PC-3 (cell line): ENCODE results near the gene DNTT. TPM values are rescaled to one million over a fixed set of nuclear protein-coding genes. Genes with fewer than 3 reads are reported as not detected.

Experiments used
- ATAC-seq: fragments of 200-7000 bp; cut with Tn5 transposase; 2 replicates; pipeline ENCODE4 v1.9.1; 2020; ENCODE audit warnings: mild to moderate bottlenecking, moderate library complexity
- BruUV-seq: library from RNA; stranded (reverse); fragments of 400-500 nt; replicated peaks from 2 replicates; lab custom pipeline; 2021; lab: Mats Ljungman, UMichigan
- CTCF ChIA-PET: fragments of 300-600 bp; sonication (Branson Sonifier 250); formaldehyde crosslinking; loops from one replicate; lab custom pipeline; 2022; ENCODE audit warnings: antibody characterized with exemption; lab: Charles Lee
- POLR2A ChIA-PET: fragments of 300-600 bp; sonication (Branson Sonifier 250); formaldehyde crosslinking; loops from one replicate; lab custom pipeline; 2022; ENCODE audit warnings: antibody characterized with exemption; ENCODE audit not compliant: unreplicated experiment; lab: Charles Lee
- DNase-seq: peaks from one replicate; pipeline ENCODE4 v3.0.0-alpha.2; 2015
- H2AFZ ChIP-seq: fragments of 300-600 bp; sonication (generic); 2 replicates; pipeline ENCODE4 v1.6.0; 2016; ENCODE audit warnings: antibody characterized with exemption, low read length
- H3F3A ChIP-seq: fragments of 300-600 bp; sonication (generic); one replicate; pipeline ENCODE4 v1.6.0; 2017; ENCODE audit warnings: antibody characterized with exemption, low read length, control low read depth, mild to moderate bottlenecking; ENCODE audit not compliant: unreplicated experiment
- H3K27ac ChIP-seq: fragments of 300-600 bp; sonication (generic); 2 replicates; pipeline ENCODE4 v1.5.1; 2016; ENCODE audit warnings: mild to moderate bottlenecking, low read length
- H3K27me3 ChIP-seq: fragments of 300-600 bp; sonication (generic); 2 replicates; pipeline ENCODE4 v1.6.1; 2016; ENCODE audit warnings: low read length, mixed read lengths
- H3K36me3 ChIP-seq: fragments of 300-600 bp; sonication (generic); 2 replicates; pipeline ENCODE4 v1.6.1; 2016; ENCODE audit warnings: low read depth, mixed run types, low read length, mixed read lengths
- H3K4me1 ChIP-seq: fragments of 300-600 bp; sonication (generic); 2 replicates; pipeline ENCODE4 v1.5.1; 2016; ENCODE audit warnings: low read length; ENCODE audit not compliant: insufficient read depth
- H3K4me2 ChIP-seq: fragments of 300-600 bp; sonication (generic); 2 replicates; pipeline ENCODE4 v1.6.0; 2016; ENCODE audit warnings: low read length
- H3K4me3 ChIP-seq: fragments of 300-600 bp; sonication (generic); 2 replicates; pipeline ENCODE4 v1.5.1; 2016; ENCODE audit warnings: mild to moderate bottlenecking, low read length, mixed read lengths
- H3K79me2 ChIP-seq: fragments of 300-600 bp; sonication (generic); 2 replicates; pipeline ENCODE4 v1.6.1; 2017; ENCODE audit warnings: low read length, mixed read lengths
- H3K9ac ChIP-seq: fragments of 300-600 bp; sonication (generic); 2 replicates; pipeline ENCODE4 v1.6.0; 2016; ENCODE audit warnings: mild to moderate bottlenecking, low read length
- H3K9me2 ChIP-seq: fragments of 300-600 bp; sonication (generic); replicated peaks from 2 replicates; pipeline ENCODE4 v1.6.1; 2016; ENCODE audit warnings: mixed run types, low read length, mixed read lengths
- H3K9me3 ChIP-seq: fragments of 300-600 bp; sonication (generic); 2 replicates; pipeline ENCODE4 v1.6.1; 2016; ENCODE audit warnings: low read length, mixed read lengths
- H4K20me1 ChIP-seq: fragments of 300-600 bp; sonication (generic); 2 replicates; pipeline ENCODE4 v1.6.1; 2016; ENCODE audit warnings: low read length, mixed read lengths
- CTCF ChIP-seq: fragments of 300-600 bp; sonication (generic); conservative IDR thresholded peaks from 2 replicates; pipeline ENCODE4 v1.5.1; 2017; ENCODE audit warnings: antibody characterized with exemption, low read depth, mild to moderate bottlenecking, low read length
- EZH2 ChIP-seq: fragments of 300-600 bp; sonication (generic); IDR thresholded peaks from one replicate; pipeline ENCODE4 v1.6.1; 2017; ENCODE audit warnings: antibody characterized with exemption, mild to moderate bottlenecking, low read length; ENCODE audit not compliant: unreplicated experiment
- EZH2phosphoT487 ChIP-seq: fragments of 300-600 bp; sonication (generic); IDR thresholded peaks from 2 replicates; pipeline ENCODE4 v1.6.1; 2018; ENCODE audit warnings: mild to moderate bottlenecking, antibody characterized with exemption, low read length, borderline replicate concordance
- intact Hi-C: fragments of 100-400 bp; cut with micrococcal nuclease; formaldehyde crosslinking; loops from 2 replicates; pipeline ENCODE4 v1.9.0; 2023
- total RNA-seq: library from RNA; depleted of rRNA; stranded (reverse); fragments of >200 nt; gene quantifications from 2 replicates; pipeline ENCODE4 v1.2.3, GENCODE V29; 2014

The DNTT gene
- total RNA-seq, 1 experiment from 2014 or later: not detected

DNA sequence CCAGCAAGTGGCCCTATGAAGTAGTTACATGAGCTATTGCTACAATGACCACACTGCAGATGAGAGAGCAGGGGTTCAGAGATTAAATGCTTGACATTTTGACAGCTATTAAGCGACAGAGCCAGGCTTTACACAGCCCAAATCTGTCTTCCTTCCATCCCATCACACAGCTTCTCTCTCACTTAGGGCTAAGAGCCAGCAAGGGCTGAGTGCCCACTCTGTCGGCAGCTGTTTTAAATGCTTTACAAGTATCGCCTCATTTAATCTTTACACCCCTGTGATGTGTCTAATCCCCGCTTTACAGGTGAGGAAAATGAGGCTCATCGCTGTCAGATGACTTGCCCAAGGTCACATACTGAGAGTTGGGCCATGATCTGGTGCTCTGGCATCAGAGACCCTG, 69.8 kb downstream of the DNTT start:
- ATAC-seq: no peak
- H3K36me3 ChIP-seq: no peaks in the 10 kb centered on the region
- H3K27ac ChIP-seq: no peak overlapping the region
- H3K9me3 ChIP-seq: no peaks in the 10 kb centered on the region
- no peaks in the 10 kb centered on the region for H3K9me2 ChIP-seq
- no peaks in the 10 kb centered on the region for H3F3A ChIP-seq
- H3K4me2 ChIP-seq: no peak overlapping the region
- H3K4me1 ChIP-seq: peaks cover 10% of the 10 kb centered on the region
- H3K27me3 ChIP-seq: no peaks in the 10 kb centered on the region
- H2AFZ ChIP-seq: no peak overlapping the region
- CTCF ChIA-PET: no interaction called here
- POLR2A ChIA-PET: no interaction called here
- BruUV-seq: no TSS peak
- no peak overlapping the region for H3K9ac ChIP-seq
- H4K20me1 ChIP-seq: no peaks in the 10 kb centered on the region
- intact Hi-C loops: no loop called here
- TF ChIP-seq EZH2 (no peak), CTCF (no peak), EZH2phosphoT487 (no peak)
- DNase-seq: no peak
- H3K79me2 ChIP-seq: no peaks in the 10 kb centered on the region
- H3K4me3 ChIP-seq: no peak overlapping the region

DNA sequence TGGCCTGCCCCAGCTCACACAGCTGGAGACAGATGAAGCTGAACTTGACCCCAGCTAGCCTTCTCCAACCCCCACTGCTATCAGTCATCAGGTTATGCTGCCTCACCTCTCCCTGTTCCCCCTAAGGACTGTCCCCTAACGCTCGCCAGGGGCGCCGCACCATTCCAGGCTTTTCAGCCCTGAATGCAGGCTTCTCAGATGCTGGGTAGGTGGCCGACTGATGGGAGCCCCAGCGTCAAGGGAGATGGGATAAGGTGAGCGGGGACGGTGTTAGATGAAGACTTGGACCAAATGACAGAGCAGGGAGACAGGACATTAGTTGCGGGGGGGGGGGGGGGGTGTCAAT, 70.4 kb downstream of the DNTT start:
- ATAC-seq: no peak
- no peak overlapping the region for H3K27ac ChIP-seq
- H3K4me3 ChIP-seq: no peak overlapping the region; the same call in 1 of the 2 replicates

More for the DNA sequence above, 70.4 kb downstream of the DNTT start:
- H3K27me3 ChIP-seq: no peaks in the 10 kb centered on the region
- H3K4me1 ChIP-seq: peaks cover 10% of the 10 kb centered on the region
- TF ChIP-seq EZH2 (no peak), EZH2phosphoT487 (no peak), CTCF (no peak)
- no TSS peak for BruUV-seq
- CTCF ChIA-PET: no interaction called here
- peak overlapping the region; percentile 87 for H3K4me2 ChIP-seq
- POLR2A ChIA-PET: no interaction called here
- H4K20me1 ChIP-seq: no peaks in the 10 kb centered on the region
- H3K9me2 ChIP-seq: no peaks in the 10 kb centered on the region
- DNase-seq: no peak
- H3K9ac ChIP-seq: no peak overlapping the region
- no peaks in the 10 kb centered on the region for H3K9me3 ChIP-seq
- H2AFZ ChIP-seq: peak overlapping the region; percentile 86; the same call in 1 of the 2 replicates
- H3K79me2 ChIP-seq: no peaks in the 10 kb centered on the region
- no peaks in the 10 kb centered on the region for H3K36me3 ChIP-seq
- intact Hi-C loops: no loop called here
- H3F3A ChIP-seq: no peaks in the 10 kb centered on the region
